Middle frontal gyrus (tissue), 1 donor: ENCODE measurements around the gene HMX1.

ENCODE experiments used
- DNase-seq: peaks from one replicate; pipeline ENCODE4 v3.0.0-alpha.2; 2015; ENCODE audit warnings: low spot score; ENCODE audit errors: extremely low spot score

HMX1 gene

GRCh38 chr4:8820178-8821102, 51.2 kb downstream of the HMX1 start:
- DNase-seq: no peak

GRCh38 chr4:8819473-8820177, 52.0 kb downstream of the HMX1 start:
- DNase-seq: no peak

DNA sequence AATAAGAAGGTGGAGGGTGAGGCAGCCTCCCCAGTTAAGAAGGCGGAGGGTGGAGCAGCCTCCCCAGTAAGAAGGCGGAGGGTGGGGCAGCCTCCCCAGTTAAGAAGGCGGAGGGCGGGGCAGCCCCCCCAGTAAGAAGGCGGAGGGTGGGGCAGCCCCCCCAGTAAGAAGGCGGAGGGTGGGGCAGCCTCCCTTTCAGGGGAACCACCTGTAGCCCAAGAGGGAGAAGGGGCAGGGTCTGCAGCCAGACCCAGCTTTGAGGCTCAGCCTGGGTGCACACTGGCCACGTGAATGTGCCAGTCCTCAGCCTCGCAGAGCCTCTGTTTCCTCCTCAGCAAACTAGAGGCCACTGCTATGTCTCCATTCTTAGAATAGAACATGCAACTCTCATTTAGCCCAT, 52.6 kb downstream of the HMX1 start:
- no peak for DNase-seq

DNA sequence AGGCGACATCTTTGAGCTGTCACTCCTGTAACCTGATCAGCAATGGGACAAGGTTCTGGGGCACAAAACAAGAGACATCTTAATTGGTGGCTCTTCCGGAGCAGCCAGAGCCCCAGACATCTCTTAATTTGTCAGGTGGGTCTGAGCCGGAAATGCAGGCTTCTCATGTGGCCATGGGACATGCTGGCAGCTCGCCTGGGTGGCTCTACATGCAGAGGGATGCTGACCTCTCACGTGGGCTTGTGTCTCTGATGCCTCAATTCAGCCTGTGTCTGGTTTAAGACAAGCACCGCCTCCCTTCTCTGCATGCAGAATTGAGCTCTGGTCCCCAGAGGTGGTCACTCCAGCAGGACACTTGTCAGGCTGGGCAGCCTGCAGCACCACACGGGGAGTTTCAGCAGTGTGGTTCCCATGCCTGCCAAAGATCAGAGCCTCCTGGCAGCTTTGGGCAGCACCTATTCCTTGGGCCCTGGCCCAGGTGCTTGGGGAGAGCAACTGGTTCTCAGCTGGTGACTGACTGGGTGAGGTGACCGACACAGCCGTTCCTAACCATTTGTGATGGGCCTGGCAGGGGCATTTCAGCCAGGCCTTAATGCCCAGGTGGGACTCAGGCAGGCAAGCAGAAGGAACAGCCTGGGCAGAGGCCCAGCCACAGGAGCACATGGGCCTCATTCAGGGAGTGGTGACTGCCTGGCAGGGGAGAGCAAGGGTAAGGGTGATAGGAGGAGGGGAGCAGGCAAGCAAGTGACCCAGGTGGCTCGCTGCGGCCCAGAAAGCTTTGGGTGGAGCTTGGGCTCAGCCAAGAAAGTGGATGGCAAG, 53.4 kb downstream of the HMX1 start:
- DNase-seq: no peak

GRCh38 chr4:8817813-8818062, 53.9 kb downstream of the HMX1 start:
- no peak for DNase-seq

GRCh38 chr4:8817096-8817812, 54.4 kb downstream of the HMX1 start:
- DNase-seq: no peak
